ENCODE measurements around the gene SIGLEC8. TPM values are rescaled to one million over a fixed set of nuclear protein-coding genes. Genes with fewer than 3 reads are reported as not detected.
"Not testable (repeated sequence)": the region's sequence is repeated elsewhere in the genome, so short reads cannot be mapped to it uniquely, and the experiment has no call there.

SIGLEC8 gene
- total and polyA plus RNA-seq, 12 donors, result 0.13 to 0.95 (median 0.19) TPM; not detected in 8

DNA sequence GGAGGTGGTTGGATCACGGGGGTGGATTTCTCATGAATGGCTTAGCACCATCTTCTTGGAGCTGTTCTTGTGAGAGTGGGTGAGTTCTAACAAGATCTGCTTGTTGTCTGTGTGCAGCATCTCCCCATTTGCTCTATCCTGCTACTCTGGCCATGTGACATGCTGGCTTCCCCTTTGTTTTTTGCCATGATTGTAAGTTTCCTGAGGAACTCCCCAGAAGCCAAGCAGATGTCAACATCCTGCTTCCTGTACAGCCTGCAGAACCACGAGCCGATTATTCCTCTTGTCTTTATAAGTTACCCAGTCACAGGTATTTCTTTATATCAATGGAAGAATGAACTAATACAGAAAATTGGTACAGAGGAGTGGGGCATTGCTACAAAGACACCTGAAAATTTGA lies 45.6 kb upstream of the SIGLEC8 start:
- Histone ChIP-seq H3K36me3 (no peaks in the 10 kb centered on the region), H3K9me3 (peaks cover 0 to 13% (median 3%) of the 10 kb centered on the region in 11 donors), H3K27me3 (peaks cover 0 to 25% (median 7%) of the 10 kb centered on the region in 7 donors), H3K4me3 (no peak overlapping the region), H3K27ac (no peak overlapping the region), H3K4me1 (peaks cover 0 to 40% (median 0%) of the 10 kb centered on the region in 9 donors)
- ATAC-seq (no peak), DNase-seq (no peak)
- WGBS, 2 donors, result 46 to 49% methylated on average over 3 of the region's 3 CpGs
- no peak for TF ChIP-seq CTCF (IDR thresholded peaks at IDR 0.05)
- intact Hi-C loops (cut with DNase I), result no loop called here

DNA sequence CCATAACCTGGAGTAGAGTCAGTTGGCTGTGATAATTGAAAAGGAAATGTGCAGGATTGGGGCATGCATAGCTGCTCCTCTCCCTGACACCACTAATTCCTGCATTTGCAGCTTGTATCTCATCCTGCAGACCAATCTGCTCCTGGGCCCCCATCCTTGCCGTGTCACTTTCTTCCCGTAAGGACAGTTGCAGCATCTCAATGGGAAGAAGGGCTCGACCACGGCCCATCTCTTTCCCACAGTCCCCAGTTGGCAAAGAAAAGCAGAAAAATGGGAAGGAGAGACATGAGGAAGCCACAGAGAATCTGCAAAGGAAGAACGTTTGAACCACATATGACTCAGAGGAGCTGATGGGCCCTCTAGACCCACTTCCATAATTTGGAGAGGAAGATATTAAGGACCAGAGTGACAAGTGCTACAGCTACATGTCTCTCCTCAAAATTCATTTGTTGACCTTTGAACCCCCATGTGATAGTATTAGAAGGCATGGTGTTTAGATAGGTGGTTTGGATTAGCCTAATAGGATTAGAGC lies 45.1 kb upstream of the SIGLEC8 start:
- Histone ChIP-seq H3K4me1 (peaks cover 0 to 39% (median 0%) of the 10 kb centered on the region in 9 donors), H3K36me3 (no peaks in the 10 kb centered on the region), H3K27ac (peak overlapping the region in 1 of 10 donors; percentile 8), H3K4me3 (no peak overlapping the region), H3K27me3 (peaks cover 0 to 21% (median 4%) of the 10 kb centered on the region in 7 donors), H3K9me3 (peaks cover 0 to 13% (median 3%) of the 10 kb centered on the region in 11 donors)
- TF ChIP-seq CTCF (IDR thresholded peaks at IDR 0.05), result no peak
- 70 to 85% methylated on average over 5 of the region's 5 CpGs for WGBS, 2 donors
- intact Hi-C loops (cut with DNase I), result no loop called here
- ATAC-seq (peak in 2 of 8 donors; percentile 28 to 46), DNase-seq (no peak)

DNA sequence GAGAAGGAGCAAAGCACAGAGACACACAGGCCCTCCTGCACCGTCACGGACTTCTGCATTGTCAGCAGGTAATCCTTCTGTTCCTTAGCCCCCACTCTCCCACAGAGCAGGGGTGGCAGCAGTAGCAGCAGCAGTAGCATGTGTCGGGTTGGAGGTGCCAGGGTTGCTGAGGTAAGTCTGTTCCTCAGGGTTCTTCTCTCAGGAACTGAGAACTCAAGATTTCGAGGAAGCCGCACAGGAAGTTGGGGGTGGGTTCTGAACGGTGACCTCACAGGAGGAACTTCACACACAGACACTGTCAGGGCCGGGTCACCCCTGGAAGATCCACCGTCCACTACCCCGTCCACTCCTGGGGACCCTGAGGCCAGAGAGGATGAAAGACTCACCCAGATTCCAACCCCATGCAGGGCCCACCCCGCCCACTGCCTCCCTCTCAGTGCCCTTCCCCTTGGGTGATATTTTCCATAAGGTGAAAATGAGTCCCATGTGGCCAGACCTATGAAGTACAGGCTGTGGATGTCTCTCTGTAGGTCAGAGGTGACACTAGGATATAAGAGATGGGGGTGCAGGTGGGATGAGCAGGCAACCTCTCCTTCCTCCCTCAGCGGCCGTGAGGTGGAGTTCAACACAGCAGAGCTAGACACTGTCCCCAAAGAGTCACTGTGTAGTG lies 43.5 kb upstream of the SIGLEC8 start, which contains the start of gene SIGLEC12:
Gene SIGLEC12, minus strand, starts transcription at position 207 of the 670 bp plus-strand sequence. Its CDS starts 67 bp downstream, at position 140.
- Histone ChIP-seq H3K4me1 (peaks cover 0 to 30% (median 0%) of the 10 kb centered on the region in 9 donors), H3K27me3 (peaks cover 0 to 19% (median 4%) of the 10 kb centered on the region in 7 donors), H3K27ac (peak within 1 kb of the TSS in 1 of 10 donors; percentile 26), H3K9me3 (peaks cover 0 to 13% (median 3%) of the 10 kb centered on the region in 11 donors), H3K4me3 (no peak within 1 kb of the TSS), H3K36me3 (no peaks in the 10 kb centered on the region)
- intact Hi-C loops (cut with DNase I), result no loop called here
- DNase-seq (peak in 1 of 2 donors; percentile 17), ATAC-seq (peak in 6 of 8 donors; percentile 29 to 66 (median 55))
- no peak for TF ChIP-seq CTCF (IDR thresholded peaks at IDR 0.05)
- WGBS, 2 donors, result 67 to 75% methylated on average over 12 of the region's 12 CpGs

GRCh38 chr19:51500931-51501330 lies 42.7 kb upstream of the SIGLEC8 start:
- ATAC-seq; H3K36me3 ChIP-seq; intact Hi-C loops (cut with DNase I); H3K27ac ChIP-seq; H3K4me3 ChIP-seq; DNase-seq: not testable (repeated sequence)
- Histone ChIP-seq H3K27me3 (peaks cover 0 to 20% (median 4%) of the 10 kb centered on the region in 7 donors), H3K4me1 (peaks cover 0 to 26% (median 0%) of the 10 kb centered on the region in 9 donors), H3K9me3 (peaks cover 0 to 13% (median 3%) of the 10 kb centered on the region in 11 donors)
- WGBS, 2 donors, result 57 to 63% methylated on average over 7 to 8 of the region's 8 CpGs

All from heart right ventricle (tissue), 16 donors.